Breast epithelium (tissue), 4 donors: Measurements from ENCODE around the gene PALM3. TPM values are rescaled to one million over a fixed set of nuclear protein-coding genes. Genes with fewer than 3 reads are reported as not detected.

ENCODE experiments used
- DNase-seq, 2 donors: peaks; one replicate each; pipeline ENCODE4 v3.0.0-alpha.2; 2019; ENCODE audit warnings: low spot score in 2 of 2
- H3K27ac ChIP-seq, 2 donors: fragments of 200-600 bp; sonication (generic) in 1 of 2; one replicate each; pipeline ENCODE4 v1.5.1; 2016 to 2019; ENCODE audit warnings: mild to moderate bottlenecking in 1 of 2
- H3K27me3 ChIP-seq, 2 donors: fragments of 200-600 bp; sonication (generic) in 1 of 2; one replicate each; pipeline versions ENCODE4 v1.5.1 to v1.6.0; 2017 to 2019; ENCODE audit warnings: control low read depth in 1 of 2, mild to moderate bottlenecking in 1 of 2
- H3K36me3 ChIP-seq: fragments of 200-600 bp; one replicate; pipeline ENCODE4 v1.5.1; 2019
- H3K4me1 ChIP-seq, 2 donors: fragments of 200-600 bp; sonication (generic); one replicate each; pipeline ENCODE4 v1.5.1; 2016 to 2019; ENCODE audit warnings: control low read depth in 1 of 2
- H3K4me3 ChIP-seq, 3 donors: fragments of 200-600 bp; sonication (generic); 1 replicate in 2 of 3; 2 replicates in 1 of 3; pipeline ENCODE4 v1.5.1; 2016 to 2019; ENCODE audit warnings: mild to moderate bottlenecking in 3 of 3, moderate library complexity in 2 of 3
- H3K9me3 ChIP-seq, 2 donors: fragments of 200-600 bp; sonication (generic) in 1 of 2; one replicate each; pipeline ENCODE4 v1.5.1; 2016 to 2019; ENCODE audit warnings: control low read depth in 1 of 2
- CTCF ChIP-seq, 3 donors: fragments of 450-650 bp; IDR thresholded peaks; one replicate each; pipeline ENCODE4 v1.5.1; 2016 to 2017; ENCODE audit warnings: antibody characterized with exemption in 3 of 3, mild to moderate bottlenecking in 3 of 3, moderate library complexity in 3 of 3
- POLR2A ChIP-seq: fragments of 450-650 bp; IDR thresholded peaks from one replicate; pipeline ENCODE4 v1.6.1; 2016; ENCODE audit warnings: antibody characterized with exemption, mild to moderate bottlenecking, moderate library complexity
- POLR2AphosphoS5 ChIP-seq, 3 donors: sonication (generic); formaldehyde crosslinking; IDR thresholded peaks; one replicate each; pipeline ENCODE4 v1.6.1; 2017; ENCODE audit warnings: antibody characterized with exemption in 3 of 3
- intact Hi-C: fragments of 100-400 bp; cut with DNase I; formaldehyde crosslinking; loops from one replicate; pipeline ENCODE4 v1.15.1; 2023; ENCODE audit warnings: low total_unique reads
- total RNA-seq, 3 donors: library from RNA; depleted of rRNA; stranded (reverse); fragments of >200 nt; gene quantifications; one replicate each; pipeline ENCODE4 v1.1.0, GENCODE V29; 2016

Gene PALM3
- total RNA-seq, 3 donors from 2014 or later, result 2.5 to 3.9 TPM; not detected in 1

GRCh38 chr19:14056069-14056666 is 5.7 kb downstream of the PALM3 start:
- no peak overlapping the region for H3K4me3 ChIP-seq
- intact Hi-C loops, result no loop called here
- no peaks in the 10 kb centered on the region for H3K27me3 ChIP-seq
- DNase-seq, result no peak
- TF ChIP-seq POLR2A, result no peak
- TF ChIP-seq CTCF (IDR thresholded peaks at IDR 0.05), result no peak
- no peak for TF ChIP-seq POLR2AphosphoS5 (IDR thresholded peaks at IDR 0.05)
- H3K4me1 ChIP-seq, result peaks cover 5 to 6% of the 10 kb centered on the region in 2 donors
- H3K36me3 ChIP-seq, result no peaks in the 10 kb centered on the region
- H3K27ac ChIP-seq, result no peak overlapping the region
- H3K9me3 ChIP-seq, result peaks cover 0 to 8% of the 10 kb centered on the region in 2 donors

- no peak overlapping the region for H3K27ac ChIP-seq
- no peak for TF ChIP-seq POLR2A
- TF ChIP-seq POLR2AphosphoS5 (IDR thresholded peaks at IDR 0.05), result no peak
- no peak for TF ChIP-seq CTCF (IDR thresholded peaks at IDR 0.05)
- no peaks in the 10 kb centered on the region for H3K27me3 ChIP-seq
- peaks cover 0 to 8% of the 10 kb centered on the region in 2 donors for H3K9me3 ChIP-seq
- no peak overlapping the region for H3K4me3 ChIP-seq
- H3K36me3 ChIP-seq, result no peaks in the 10 kb centered on the region
- DNase-seq, result no peak
- peaks cover 5 to 6% of the 10 kb centered on the region in 2 donors for H3K4me1 ChIP-seq
- intact Hi-C loops, result no loop called here
Measured at GRCh38 chr19:14055396-14055795, 6.5 kb downstream of the PALM3 start.

GRCh38 chr19:14054721-14055120 is 7.2 kb downstream of the PALM3 start:
- peaks cover 0 to 8% of the 10 kb centered on the region in 2 donors for H3K9me3 ChIP-seq
- no peak overlapping the region for H3K4me3 ChIP-seq
- no peak for DNase-seq
- H3K27me3 ChIP-seq, result no peaks in the 10 kb centered on the region
- no peaks in the 10 kb centered on the region for H3K36me3 ChIP-seq
- peaks cover 5 to 6% of the 10 kb centered on the region in 2 donors for H3K4me1 ChIP-seq
- no peak for TF ChIP-seq POLR2AphosphoS5 (IDR thresholded peaks at IDR 0.05)
- TF ChIP-seq CTCF (IDR thresholded peaks at IDR 0.05), result no peak
- no peak for TF ChIP-seq POLR2A
- intact Hi-C loops, result no loop called here
- H3K27ac ChIP-seq, result no peak overlapping the region

- peaks cover 0 to 8% of the 10 kb centered on the region in 2 donors for H3K9me3 ChIP-seq
- no peaks in the 10 kb centered on the region for H3K36me3 ChIP-seq
- intact Hi-C loops, result no loop called here
- DNase-seq, result no peak
- no peak overlapping the region for H3K4me3 ChIP-seq
- no peak overlapping the region for H3K27ac ChIP-seq
- H3K4me1 ChIP-seq, result peaks cover 5 to 6% of the 10 kb centered on the region in 2 donors
- TF ChIP-seq CTCF (IDR thresholded peaks at IDR 0.05) (no peak), POLR2AphosphoS5 (IDR thresholded peaks at IDR 0.05) (no peak), POLR2A (no peak)
- H3K27me3 ChIP-seq, result no peaks in the 10 kb centered on the region
Measured at GRCh38 chr19:14054099-14054498, 7.8 kb downstream of the PALM3 start.

- no peaks in the 10 kb centered on the region for H3K36me3 ChIP-seq
- H3K9me3 ChIP-seq, result peaks cover 0 to 8% of the 10 kb centered on the region in 2 donors
- intact Hi-C loops, result no loop called here
- H3K27ac ChIP-seq, result no peak overlapping the region
- H3K27me3 ChIP-seq, result no peaks in the 10 kb centered on the region
- no peak for DNase-seq
- H3K4me1 ChIP-seq, result peaks cover 5 to 6% of the 10 kb centered on the region in 2 donors
- no peak overlapping the region for H3K4me3 ChIP-seq
- no peak for TF ChIP-seq CTCF (IDR thresholded peaks at IDR 0.05)
- no peak for TF ChIP-seq POLR2AphosphoS5 (IDR thresholded peaks at IDR 0.05)
- no peak for TF ChIP-seq POLR2A
Measured at GRCh38 chr19:14053500-14053899, 8.4 kb downstream of the PALM3 start.
